NCI-H2029 treated with DMSO at 0.1 percent for 48 hours (cell line): Measurements from ENCODE around the gene ZSWIM9.
A peak's percentile ranks its signal among the peaks of the same experiment; 100 is the strongest.

ENCODE experiments used
- DNase-seq: peaks from one replicate; lab custom pipeline; 2025; lab: John Stamatoyannopoulos, UW

Gene ZSWIM9

DNA sequence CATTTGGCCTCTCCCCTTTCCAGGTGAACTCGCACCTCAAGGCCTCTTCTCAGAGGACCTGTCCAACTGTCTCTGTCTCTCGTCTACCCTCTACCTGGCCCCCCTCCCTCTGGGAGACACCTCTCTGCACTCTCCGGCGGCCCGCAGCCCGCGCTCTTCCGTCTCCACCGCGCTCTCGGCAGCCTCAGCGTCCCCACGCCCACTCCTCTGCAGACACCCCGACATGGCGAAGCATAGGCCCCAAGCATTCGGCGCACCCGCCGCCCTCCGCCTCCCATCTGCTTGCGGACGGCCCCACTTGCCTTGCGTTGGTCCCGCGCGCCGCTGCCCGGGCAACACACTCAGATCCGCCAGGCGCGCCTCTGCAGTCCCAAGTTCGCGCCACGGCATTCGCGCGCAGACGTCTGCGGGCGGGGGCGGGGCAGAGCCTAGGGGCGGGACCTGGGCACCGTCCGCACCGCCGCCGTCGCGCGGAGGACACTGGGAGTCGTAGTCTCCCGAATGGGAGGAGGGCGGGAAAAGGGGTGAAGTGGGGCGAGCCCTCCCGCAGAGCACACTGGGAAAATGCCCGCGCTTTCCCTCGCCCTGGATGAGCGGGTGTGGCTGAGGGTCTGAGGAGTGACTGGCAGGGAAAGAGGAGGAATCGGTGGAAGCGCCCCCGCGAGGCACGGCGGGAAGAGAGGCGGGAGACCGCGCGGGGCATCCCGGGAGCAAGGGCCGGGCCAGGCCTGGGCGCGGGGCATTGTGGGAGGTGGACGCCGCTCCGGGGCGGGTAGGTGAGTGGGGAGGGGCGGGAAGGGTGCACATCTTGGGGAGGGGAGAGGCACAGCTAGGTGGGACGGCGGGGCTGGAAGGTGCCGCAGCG, at the start of gene ZSWIM9, which contains the start of gene LIG1:
ZSWIM9 (plus strand) TSS at position 742 of the 865 bp plus-strand sequence. CDS start 1,123 bp downstream, outside the sequence.
LIG1 (minus strand) TSS at position 406 of the 865 bp plus-strand sequence. CDS start 4,778 bp downstream, outside the sequence.
- DNase-seq = peak; percentile 80

DNA sequence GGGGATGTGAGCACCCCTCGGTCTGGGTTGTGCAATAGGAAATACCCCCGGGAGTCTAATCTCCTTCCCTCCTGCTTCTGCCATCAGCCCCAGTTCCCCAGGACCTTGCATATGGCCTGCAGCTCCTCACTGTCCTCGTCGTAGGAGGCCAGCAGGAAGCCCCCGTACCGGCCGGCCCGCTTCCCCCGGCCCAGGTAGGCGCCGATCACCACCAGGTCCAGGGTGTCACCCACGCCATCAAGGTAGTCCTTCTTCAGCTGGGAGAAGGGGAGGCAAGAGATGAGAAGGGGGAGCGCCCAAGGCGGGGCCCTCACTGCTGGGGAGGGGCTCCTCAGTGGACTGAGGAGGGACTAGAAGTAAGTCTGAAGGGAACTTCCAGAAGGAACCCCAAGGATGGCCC, 49.4 kb upstream of the ZSWIM9 start:
- no peak for DNase-seq

DNA sequence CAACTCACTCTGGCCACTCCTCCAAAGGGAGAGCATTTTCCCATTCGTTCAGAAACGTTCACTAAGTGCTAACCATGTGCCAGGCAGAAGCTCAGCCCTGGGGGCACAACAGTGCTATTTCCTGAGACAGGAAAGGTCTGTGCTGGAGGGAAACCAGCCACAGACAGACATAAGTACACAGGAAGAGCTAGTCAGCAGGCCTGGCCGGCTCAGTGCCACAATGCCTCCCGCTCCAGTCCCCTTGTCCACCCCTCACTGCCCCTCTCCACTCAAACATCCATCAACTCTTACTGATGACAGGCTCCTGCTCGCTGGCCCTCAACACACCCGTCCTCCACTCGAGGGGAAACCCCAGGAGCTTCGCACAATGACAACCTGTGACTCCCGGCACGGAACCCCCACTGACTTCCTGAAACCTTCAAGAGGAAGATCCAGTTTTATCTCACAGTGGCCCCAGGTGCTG, 48.5 kb upstream of the ZSWIM9 start:
- DNase-seq = no peak

DNA sequence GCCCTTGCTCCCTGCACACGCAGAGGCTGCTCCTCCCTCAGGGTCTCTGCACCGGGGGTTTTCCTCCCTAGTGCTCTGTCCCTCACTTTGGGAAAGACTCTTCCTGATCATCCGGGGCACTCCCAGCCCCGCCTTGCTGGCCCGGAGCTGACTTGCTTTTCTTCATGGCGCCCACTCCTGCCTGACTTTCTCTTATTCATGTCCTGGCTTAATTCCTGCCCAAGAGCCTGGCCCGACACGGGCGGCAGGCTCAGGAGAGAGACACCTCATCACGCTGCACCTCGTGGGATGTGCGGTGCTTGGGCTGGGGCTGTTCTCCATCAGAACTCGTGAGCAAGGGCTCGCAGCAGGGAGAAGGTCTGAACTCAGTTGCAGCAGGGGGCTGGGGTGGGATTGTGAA, 48.1 kb upstream of the ZSWIM9 start:
- no peak for DNase-seq

DNA sequence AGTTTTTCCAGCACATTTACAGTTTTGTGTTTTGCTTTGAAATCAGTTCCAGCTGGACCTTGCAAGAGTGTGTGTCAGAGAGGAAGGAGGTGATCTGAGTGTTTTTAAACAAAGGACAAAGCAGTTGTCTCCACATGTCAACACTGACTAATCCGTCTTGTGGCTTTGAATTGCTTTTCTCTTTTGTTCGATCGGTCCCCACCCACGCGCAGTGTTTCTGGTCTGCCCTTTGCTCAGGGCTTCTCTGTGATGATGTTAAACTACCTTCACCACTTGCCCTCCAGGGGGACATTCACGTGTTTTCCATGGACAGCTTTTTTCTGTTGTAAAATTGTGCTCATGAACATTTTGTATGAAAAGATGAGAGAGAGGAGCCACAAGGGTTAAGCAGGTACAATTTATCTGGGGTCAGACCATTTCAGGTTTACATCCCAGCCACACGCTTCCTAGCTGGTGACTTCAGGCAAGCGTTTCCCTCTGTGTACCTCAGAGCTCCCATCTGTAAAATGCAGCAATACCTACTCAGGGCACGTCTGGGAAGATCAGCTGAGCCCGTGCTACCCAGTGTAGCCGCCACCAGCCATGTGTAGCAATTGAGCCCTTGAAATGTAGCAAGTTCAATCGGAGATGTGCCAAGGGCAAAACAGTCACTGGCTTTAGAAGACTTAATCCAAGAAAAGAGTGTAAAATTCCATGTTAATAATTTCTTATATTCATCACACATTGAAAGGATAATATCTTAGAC, 46.4 kb upstream of the ZSWIM9 start:
- DNase-seq = no peak

DNA sequence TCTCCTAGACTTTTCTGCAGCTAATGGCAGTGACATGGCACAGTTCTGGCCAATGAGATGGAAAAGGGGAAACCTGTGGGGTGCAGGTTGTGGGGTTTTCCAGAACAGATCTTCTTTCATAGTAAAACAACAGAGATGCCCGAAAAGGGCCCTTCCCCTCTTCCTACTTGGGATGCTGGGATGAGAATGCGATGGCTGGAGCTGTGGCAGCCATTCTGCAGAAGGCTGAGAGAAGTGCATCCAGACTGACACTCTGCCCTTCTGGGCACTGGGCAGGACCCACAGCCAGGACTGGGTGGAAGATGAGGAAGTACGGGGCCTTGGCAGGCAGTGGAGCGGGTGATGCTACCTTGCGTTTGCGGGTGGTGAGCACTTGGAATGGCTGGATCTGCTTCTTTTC, 42.9 kb upstream of the ZSWIM9 start:
- DNase-seq = no peak

DNA sequence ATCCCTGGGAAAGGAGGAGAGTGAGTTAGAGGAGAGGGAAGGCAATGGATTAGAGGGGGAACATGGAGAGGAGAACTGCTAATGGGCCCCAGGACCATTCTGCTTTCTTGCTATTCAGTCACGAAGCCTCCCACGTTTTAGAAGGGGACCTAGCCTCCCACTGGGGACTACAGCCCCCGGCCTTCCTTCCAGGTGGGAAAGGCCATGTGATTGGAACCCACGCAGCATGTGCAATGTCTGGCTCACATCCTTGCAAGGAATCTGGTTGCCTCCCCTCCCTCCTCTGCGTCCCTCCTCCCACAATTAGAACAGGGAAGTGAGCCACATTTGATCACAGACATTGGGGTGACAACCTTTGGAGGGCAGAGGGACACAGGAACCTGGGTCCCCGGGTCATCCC, 37.4 kb upstream of the ZSWIM9 start:
- DNase-seq = no peak

DNA sequence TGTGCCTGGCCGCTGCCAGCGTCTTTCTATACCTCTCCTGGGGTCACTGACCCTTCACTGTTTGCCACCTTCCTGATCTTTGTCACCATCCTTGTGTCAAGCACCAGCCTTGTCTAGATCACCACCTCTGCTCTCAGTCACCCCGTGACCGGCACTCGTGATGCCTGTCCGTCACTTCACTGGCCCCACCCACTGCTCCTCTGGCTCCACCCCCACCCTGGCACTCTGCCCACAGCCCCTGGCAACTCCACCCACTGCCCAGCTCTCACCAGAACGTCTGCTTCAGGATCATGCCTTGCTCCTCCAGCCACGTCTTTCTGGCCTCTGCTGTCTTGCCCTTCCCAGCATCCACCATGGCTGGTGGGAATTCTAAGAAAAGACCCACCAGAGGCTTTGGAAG, 35.1 kb upstream of the ZSWIM9 start:
- DNase-seq = no peak

DNA sequence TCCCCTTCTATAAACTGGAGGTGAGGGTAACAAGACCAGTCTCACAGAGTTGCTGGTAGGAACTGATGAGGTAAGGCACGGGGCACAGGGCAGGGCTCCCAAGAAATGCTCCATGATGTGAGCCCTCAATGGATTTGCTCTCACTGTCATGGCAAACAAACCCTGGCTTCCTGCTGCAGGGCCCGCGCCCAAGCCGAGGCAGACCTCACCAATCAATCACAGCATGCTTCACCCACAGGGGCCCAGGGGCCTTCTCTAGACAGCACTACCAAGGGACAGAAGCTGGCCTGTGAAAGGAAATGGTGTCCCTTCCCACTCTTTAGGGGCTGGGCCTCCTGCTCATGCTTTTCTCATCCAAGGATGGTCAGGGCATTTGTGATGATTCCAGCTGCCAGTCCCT, 33.9 kb upstream of the ZSWIM9 start:
- no peak for DNase-seq

DNA sequence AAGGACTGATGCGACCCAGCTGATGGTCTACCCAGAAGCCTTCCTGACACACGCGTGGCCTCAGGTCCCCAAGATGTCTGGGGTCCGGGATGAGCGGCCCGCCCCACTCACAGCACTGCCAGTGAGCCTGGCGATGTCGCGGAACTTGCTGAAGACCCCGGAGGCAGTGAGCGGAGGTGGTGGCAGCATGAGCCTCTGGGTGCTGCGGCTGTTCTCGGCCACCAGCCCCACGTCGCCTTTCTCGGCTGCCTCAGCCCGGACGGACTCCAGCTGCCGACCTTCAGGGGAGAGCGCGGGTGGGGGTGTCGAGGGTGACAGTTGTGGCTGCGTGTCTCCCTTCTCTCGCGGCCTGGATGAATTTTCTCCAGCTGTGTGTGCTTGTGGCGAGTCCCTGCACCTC, 33.1 kb upstream of the ZSWIM9 start:
- DNase-seq = no peak

DNA sequence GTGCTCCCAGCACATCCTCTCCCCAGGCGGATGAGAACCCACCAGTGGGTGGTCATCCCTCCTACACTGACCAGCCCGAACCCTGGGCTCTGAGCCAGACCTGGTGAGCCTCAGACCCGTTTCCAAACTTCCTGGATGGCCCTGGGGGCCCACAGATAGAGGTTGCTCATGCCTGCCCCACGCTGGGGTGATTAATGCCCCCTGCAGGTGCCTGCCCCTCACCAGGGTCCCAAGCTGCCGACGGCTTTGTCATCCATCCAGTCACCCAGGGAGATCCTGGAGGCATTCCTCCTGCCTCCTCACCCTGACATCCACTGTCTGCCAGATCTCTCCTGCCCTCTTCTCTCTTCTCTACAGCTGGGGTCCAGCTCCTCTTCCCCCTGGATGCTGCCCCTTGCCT, 31.4 kb upstream of the ZSWIM9 start:
- DNase-seq = no peak

DNA sequence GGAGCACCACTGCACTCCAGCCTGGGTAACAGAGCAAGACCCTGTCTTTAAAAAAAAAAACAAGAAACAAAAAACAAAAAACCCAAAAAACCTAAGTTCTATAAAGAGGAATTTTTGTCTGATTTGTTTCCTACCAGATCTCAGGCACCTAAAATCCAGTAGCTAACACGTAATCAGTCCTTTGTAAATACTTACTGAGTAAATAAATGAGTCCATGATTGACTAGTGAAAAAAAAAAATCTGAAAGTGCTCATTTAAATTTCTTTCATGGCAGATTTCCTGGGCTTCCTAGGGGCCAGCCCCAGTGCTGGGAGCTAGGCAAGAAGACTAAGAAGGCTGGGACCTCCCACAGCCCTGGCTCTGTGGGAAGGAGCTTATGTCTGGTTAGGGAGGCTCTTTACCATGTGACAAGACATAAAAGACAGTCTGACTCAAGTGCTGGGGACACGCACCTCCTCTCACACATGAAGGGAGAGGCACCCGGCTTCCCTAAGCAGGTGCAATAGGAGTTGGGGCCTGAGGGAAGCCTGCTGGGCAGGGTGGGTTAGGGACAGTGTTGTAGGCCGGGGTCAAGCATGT, 22.8 kb upstream of the ZSWIM9 start:
- DNase-seq = no peak

DNA sequence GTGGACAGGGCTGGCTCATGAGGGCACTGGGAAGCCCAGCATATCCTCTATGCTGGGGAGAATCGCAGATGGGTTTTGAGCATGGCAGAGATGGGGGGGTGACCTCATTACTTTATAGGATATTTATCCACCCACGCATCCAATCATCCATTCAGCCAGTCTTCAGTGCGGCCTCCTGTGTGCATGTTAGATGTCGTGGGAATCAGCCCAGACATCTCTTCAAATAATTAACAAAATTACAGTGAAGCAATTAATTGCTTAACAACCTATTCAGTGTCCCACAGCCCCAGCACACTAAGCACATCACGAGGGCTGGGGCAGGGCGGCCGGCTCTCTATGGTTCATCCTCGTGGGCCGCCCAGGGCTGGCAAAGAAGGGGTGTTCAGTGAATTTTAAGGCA, 21.9 kb upstream of the ZSWIM9 start:
- no peak for DNase-seq

DNA sequence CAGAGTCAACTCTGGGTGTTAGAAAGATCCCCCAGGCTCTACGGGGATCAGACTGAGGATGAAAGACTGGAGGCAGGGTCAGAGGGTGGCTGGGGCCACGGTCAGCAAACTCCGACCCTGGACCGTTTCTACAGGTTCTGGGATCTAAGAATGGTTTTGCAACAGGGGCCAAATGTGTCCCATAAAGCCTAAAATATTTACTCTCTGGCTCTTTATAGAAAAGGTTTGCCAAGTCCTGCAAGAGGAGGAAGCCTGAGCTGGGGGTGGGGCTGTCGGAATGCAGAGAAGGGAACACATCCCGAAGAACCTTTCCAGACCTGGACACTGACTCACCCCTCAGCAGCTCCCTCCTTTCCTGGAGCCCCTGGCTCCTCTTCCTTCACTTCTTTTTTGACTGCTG, 21.1 kb upstream of the ZSWIM9 start:
- DNase-seq = no peak

DNA sequence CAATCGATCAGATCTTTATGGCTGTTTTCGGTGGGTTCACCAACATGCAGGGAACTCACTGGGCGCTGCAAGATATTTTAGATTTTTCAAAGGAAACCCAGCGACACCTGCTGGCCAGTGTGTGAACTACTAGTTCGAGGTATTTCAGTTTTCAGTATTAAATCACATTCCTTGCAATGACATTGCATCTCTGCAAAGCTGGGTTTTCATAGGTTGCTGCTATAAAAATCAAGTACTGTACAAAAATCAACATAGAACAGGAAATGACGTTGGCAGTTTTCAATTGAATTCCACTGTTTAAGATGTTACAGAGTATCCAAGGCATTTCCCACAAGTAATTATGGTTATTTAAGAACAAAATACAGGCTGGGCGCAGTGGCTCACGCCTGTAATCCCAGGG, 17.9 kb upstream of the ZSWIM9 start:
- DNase-seq = no peak

DNA sequence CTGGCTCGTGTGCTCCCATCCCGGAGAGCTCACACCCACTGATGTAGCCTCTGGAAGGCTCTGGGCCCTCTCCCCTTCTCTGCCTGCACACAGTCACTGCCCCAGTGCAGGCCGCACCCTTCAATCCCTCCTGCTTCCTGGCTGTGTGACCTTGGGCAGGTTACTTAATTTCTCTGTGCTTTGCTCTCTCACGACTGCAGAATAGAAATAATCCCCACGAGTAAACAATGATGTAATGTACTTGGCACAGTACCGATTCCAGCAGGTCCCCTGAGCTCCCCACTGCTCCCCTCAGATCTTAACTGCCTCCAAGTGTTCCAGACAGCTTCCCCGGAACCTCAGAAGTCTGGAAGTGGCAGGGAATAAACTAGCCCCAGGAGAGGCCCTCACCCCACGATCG, 16.5 kb upstream of the ZSWIM9 start:
- DNase-seq = no peak

DNA sequence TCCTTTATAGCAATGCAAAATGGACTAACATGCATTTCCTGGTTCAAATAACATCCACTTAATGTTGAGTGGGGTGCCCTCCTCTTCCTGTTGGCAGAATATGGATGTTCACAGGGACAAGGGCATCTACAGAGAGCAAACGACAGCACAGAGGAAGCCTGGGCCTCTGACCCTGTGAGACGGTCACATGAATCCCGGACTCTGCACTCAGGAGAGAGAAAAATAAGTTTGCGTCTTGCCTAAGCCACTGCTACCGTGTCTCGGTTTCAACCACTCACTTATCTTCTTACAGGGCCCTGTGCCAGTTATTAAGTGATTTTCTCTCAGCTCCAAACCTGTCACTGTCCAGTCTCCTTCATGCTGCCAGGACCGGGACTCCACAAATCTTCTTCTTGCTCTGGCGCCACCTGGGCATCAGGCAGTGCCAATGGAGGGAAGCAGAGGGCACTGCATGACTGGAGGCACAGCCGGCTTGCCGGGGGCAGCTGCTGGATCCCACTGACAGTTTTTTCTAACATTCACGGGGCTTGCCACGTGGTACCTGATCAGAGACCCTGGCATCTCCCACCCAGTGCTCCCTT, 12.2 kb upstream of the ZSWIM9 start:
- no peak for DNase-seq

DNA sequence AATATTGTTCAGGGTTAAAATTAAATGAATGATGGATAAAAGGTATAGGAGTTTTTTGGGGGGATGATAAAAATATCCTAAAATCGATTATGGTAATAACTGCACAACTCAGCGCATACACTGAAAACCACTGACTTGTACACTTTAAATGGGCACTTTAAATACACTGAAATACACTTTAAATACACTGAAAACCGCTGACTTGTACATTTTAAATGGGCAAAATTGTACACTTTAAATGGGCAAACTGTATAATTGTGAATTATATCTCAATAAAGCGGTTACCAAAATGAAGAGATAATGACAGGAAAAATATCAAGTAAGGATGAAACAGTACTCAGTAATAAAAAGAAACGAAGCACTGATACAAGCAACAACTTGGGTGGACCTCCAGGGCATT, 1.8 kb upstream of the ZSWIM9 start:
- no peak for DNase-seq

DNA sequence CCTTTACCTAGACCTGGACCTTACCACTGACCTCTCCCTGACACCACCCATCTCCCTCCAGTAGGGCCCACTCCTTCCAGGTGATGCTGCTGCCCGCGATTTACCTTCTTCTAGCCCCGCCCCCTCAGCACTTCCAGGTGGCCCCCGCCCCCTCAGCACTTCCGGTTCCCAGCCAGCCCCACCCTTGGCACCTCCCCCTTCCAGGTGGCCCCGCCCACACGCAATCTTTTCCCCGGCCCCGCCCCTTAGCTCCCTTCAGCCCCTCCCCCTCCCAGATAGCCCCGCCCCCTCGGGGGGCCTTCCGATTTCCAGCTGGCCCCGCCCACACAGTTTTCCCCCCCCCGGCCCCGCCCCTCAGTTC, 922 bp upstream of the ZSWIM9 start:
- peak; percentile 62 for DNase-seq

DNA sequence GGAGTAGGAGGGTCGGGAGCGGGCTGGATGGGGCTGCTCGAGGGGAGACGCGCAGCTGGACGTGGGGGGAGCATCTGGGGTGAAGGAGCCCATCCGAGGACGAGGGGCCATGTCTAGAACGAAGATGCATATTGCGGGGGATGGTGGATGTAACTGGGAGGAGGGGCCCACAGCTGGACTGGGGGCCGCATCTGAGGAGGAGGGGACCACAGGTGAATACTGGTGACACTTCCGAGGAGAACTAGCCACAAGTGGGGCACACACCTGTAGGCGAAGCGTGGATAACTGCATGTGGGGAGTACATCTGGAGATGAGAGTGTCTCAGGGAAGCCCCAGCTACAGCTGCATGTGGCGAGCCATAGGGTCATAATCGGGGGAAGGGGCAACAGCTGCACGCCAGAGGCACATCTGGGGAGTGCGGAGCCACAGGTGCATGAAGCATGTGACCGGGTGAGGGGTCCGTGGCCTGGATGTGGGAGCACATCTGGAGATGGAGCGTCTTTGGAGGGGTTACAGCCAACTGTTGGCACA, 402 bp downstream of the ZSWIM9 start:
- no peak for DNase-seq

DNA sequence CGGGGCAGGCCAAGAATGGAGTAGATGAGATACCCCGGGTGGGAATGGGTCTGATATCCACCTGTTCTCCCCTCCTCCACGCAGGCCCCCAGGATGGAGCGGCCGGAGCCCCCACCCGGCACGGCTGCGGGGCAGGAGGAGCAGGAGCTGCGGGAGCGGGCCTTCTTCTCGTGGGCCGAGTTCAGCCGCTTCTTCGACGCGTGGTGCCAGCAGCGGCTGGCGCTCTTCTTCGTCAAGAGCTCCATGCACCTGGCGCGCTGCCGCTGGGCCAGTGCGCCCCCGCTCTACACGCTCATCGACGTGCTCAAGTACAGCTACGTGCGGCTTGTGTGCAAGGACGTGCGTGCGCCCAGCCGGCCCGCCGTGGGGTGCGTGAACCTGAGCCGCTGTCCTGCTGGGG, 1.2 kb downstream of the ZSWIM9 start:
- no peak for DNase-seq

DNA sequence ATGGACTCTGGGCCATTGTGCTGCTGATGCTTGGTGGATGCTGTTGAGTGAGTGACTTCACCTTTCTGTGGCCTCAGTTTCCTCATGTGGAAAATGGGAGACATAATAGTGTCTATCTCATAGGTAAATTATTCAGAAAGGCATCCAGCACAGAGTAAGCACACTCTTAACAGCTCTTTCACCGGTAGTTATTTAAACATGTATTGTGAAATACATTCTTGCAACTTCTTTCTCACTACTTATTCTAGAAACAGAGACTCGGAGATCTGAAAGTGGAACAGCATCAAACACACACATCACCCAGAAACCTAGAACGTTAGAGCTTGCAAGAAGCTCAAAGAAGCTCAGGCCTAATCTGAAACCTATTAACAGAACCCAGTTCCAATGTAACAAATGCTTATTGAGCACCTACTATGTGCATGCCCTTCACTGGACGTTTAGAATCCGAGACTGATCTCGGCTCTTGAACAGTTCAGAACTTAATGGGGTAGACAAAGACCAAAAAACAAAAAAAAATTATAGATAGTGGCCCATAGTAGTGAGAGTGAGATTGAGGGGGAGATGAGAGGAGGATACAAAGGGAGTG, 4.1 kb downstream of the ZSWIM9 start:
- no peak for DNase-seq
